Neural progenitor cell (in vitro differentiated cells): ENCODE measurements around the gene PLEKHG5. TPM values are rescaled to one million over a fixed set of nuclear protein-coding genes. Genes with fewer than 3 reads are reported as not detected.

Experiments used
- DNase-seq: peaks from one replicate; pipeline ENCODE4 v3.0.0-alpha.2; 2016; ENCODE audit warnings: low spot score
- H2AFZ ChIP-seq: fragments of 200-600 bp; sonication (generic); replicated peaks from 2 replicates; pipeline ENCODE4 v1.6.1; 2016; ENCODE audit warnings: antibody characterized with exemption
- H3F3A ChIP-seq: fragments of 200-600 bp; sonication (generic); 2 replicates; pipeline ENCODE4 v1.6.1; 2016; ENCODE audit warnings: antibody characterized with exemption, low read depth
- H3K27ac ChIP-seq: fragments of 200-600 bp; sonication (generic); 2 replicates; pipeline ENCODE4 v1.5.1; 2016; ENCODE audit warnings: mild to moderate bottlenecking
- H3K27me3 ChIP-seq: fragments of 200-600 bp; sonication (generic); 2 replicates; pipeline ENCODE4 v1.6.1; 2016; ENCODE audit warnings: mild to moderate bottlenecking, moderate library complexity
- H3K36me3 ChIP-seq: fragments of 200-600 bp; sonication (generic); 2 replicates; pipeline ENCODE4 v1.5.1; 2016
- H3K4me1 ChIP-seq: fragments of 200-600 bp; sonication (generic); 2 replicates; pipeline ENCODE4 v1.6.1; 2016; ENCODE audit warnings: mixed run types
- H3K4me2 ChIP-seq: fragments of 200-600 bp; sonication (generic); 2 replicates; pipeline ENCODE4 v1.6.1; 2016
- H3K4me3 ChIP-seq: fragments of 200-600 bp; sonication (generic); 2 replicates; pipeline ENCODE4 v1.5.1; 2016
- H3K79me2 ChIP-seq: fragments of 200-600 bp; sonication (generic); 2 replicates; pipeline ENCODE4 v1.6.1; 2016; ENCODE audit warnings: low read depth
- H3K9ac ChIP-seq: fragments of 200-600 bp; sonication (generic); 2 replicates; pipeline ENCODE4 v1.6.1; 2016
- H3K9me3 ChIP-seq: fragments of 200-600 bp; sonication (generic); 2 replicates; pipeline ENCODE4 v1.5.1; 2016; ENCODE audit warnings: low read depth
- H4K20me1 ChIP-seq: fragments of 200-600 bp; sonication (generic); 2 replicates; pipeline ENCODE4 v1.6.1; 2016; ENCODE audit warnings: low read depth
- H3K27ac Mint-ChIP-seq: 3 replicates; pipeline ENCODE4 v1.8.0; 2021; ENCODE audit warnings: mixed read lengths
- H3K27me3 Mint-ChIP-seq: 2 replicates; pipeline ENCODE4 v1.8.0; 2022; ENCODE audit warnings: low read depth, mild to moderate bottlenecking, inconsistent platforms, moderate library complexity, mixed read lengths; ENCODE audit not compliant: insufficient read depth
- H3K36me3 Mint-ChIP-seq: 3 replicates; pipeline ENCODE4 v1.8.0; 2021; ENCODE audit warnings: mixed read lengths
- H3K4me1 Mint-ChIP-seq: 3 replicates; pipeline ENCODE4 v1.8.0; 2021; ENCODE audit warnings: mixed read lengths
- H3K4me3 Mint-ChIP-seq: 3 replicates; pipeline ENCODE4 v1.8.0; 2021; ENCODE audit warnings: mild to moderate bottlenecking, moderate library complexity, mixed read lengths
- H3K9me3 Mint-ChIP-seq: 3 replicates; pipeline ENCODE4 v1.8.0; 2020; ENCODE audit warnings: mixed read lengths
- EZH2 ChIP-seq: fragments of 200-600 bp; sonication (generic); IDR thresholded peaks from 2 replicates; pipeline ENCODE4 v1.6.1; 2017; ENCODE audit warnings: antibody characterized with exemption, mild to moderate bottlenecking, moderate library complexity
- EZH2phosphoT487 ChIP-seq: fragments of 200-600 bp; sonication (generic); IDR thresholded peaks from 2 replicates; pipeline ENCODE4 v1.6.1; 2017; ENCODE audit warnings: antibody characterized with exemption
- total RNA-seq: library from RNA; depleted of rRNA; stranded (reverse); fragments of >200 nt; gene quantifications from 2 replicates; pipeline ENCODE4 v1.2.3, GENCODE V29; 2015; ENCODE audit warnings: low replicate concordance
- TF ChIP-seq, protein P1 (sequence below): fragments of 200-600 bp; sonication (generic); IDR thresholded peaks from 2 replicates; pipeline ENCODE4 v1.5.1; 2017; ENCODE audit warnings: antibody characterized with exemption, mild to moderate bottlenecking

PLEKHG5 gene
- total RNA-seq, 1 donor from 2014 or later: 7.4 TPM

GRCh38 chr1:6471970-6472368 lies 19.5 kb downstream of the PLEKHG5 start:
- Histone ChIP-seq H3K9me3 (no peaks in the 10 kb centered on the region), H3K36me3 (no peaks in the 10 kb centered on the region), H2AFZ (no peak overlapping the region), H3K27ac (no peak overlapping the region), H3K4me2 (no peak overlapping the region), H3K27me3 (peaks cover 12% of the 10 kb centered on the region), H3K9ac (no peak overlapping the region), H3F3A (no peaks in the 10 kb centered on the region), H3K79me2 (no peaks in the 10 kb centered on the region), H4K20me1 (peaks cover 2% of the 10 kb centered on the region), H3K4me3 (no peak overlapping the region), H3K4me1 (peaks cover under 1% of the 10 kb centered on the region)
- H3K27me3 Mint-ChIP-seq: peaks cover 2% of the 10 kb centered on the region
- H3K36me3 Mint-ChIP-seq: peaks cover 5% of the 10 kb centered on the region
- DNase-seq: no peak
- no peak overlapping the region for H3K4me3 Mint-ChIP-seq
- no peak overlapping the region for H3K27ac Mint-ChIP-seq
- H3K9me3 Mint-ChIP-seq: no peaks in the 10 kb centered on the region
- TF ChIP-seq EZH2phosphoT487: no peak
- TF ChIP-seq, protein P1, sequence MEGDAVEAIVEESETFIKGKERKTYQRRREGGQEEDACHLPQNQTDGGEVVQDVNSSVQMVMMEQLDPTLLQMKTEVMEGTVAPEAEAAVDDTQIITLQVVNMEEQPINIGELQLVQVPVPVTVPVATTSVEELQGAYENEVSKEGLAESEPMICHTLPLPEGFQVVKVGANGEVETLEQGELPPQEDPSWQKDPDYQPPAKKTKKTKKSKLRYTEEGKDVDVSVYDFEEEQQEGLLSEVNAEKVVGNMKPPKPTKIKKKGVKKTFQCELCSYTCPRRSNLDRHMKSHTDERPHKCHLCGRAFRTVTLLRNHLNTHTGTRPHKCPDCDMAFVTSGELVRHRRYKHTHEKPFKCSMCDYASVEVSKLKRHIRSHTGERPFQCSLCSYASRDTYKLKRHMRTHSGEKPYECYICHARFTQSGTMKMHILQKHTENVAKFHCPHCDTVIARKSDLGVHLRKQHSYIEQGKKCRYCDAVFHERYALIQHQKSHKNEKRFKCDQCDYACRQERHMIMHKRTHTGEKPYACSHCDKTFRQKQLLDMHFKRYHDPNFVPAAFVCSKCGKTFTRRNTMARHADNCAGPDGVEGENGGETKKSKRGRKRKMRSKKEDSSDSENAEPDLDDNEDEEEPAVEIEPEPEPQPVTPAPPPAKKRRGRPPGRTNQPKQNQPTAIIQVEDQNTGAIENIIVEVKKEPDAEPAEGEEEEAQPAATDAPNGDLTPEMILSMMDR: no peak
- TF ChIP-seq EZH2: no peak
- peaks cover 3% of the 10 kb centered on the region for H3K4me1 Mint-ChIP-seq

DNA sequence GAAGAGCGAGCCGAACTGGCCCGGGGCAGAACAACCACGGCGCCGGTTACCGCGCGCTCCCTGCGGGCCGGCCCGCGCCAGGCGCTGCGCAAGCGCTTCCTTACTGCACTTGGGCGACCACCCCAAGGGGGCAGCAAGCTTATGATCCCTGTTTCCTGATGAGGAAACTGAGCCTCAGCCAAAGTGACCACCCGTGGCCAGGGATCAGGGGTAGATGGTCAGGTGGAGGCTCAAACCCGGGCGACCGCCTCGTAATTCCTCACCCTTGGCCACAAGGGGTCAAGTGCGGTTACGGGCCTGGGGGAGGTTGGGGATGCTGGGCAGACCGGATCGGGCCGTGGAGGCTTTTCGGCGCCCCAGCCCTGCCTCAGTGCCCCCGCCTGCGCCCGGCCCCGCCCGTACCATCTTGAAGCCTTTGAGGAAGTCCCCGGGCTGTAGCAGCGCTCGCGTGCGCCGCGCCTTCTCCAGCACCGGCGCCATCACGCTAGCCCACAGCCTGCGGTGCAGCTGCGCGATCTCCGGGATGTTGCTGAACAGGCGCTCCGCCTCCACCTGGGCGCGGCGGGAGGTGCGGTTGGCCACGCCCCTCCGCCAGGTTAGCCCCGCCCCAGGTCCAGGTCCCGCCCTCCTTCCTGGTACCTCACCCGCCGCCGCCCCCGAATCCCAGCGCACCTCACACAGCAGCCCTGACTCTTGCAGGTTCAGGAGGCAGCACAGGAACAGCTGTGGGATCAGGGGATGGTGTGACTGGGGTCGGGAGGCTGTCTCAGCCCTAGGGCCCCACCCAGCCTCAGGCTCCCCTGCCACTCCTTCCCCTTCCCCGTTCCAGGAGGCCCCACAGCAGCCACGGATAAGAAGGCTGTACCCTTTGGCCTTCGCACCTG lies 20.1 kb downstream of the PLEKHG5 start:
- no peaks in the 10 kb centered on the region for H3K4me1 ChIP-seq
- H3K36me3 ChIP-seq: no peaks in the 10 kb centered on the region
- no peaks in the 10 kb centered on the region for H3K79me2 ChIP-seq
- H3K9ac ChIP-seq: no peak overlapping the region
- Mint-ChIP-seq H3K4me1 (no peaks in the 10 kb centered on the region), H3K4me3 (no peak overlapping the region), H3K36me3 (peaks cover 5% of the 10 kb centered on the region), H3K27me3 (peaks cover 2% of the 10 kb centered on the region), H3K27ac (no peak overlapping the region), H3K9me3 (no peaks in the 10 kb centered on the region)
- DNase-seq: no peak
- H3K4me2 ChIP-seq: no peak overlapping the region
- no peaks in the 10 kb centered on the region for H3K9me3 ChIP-seq
- no peak overlapping the region for H2AFZ ChIP-seq
- peaks cover 17% of the 10 kb centered on the region for H3K27me3 ChIP-seq
- TF ChIP-seq, protein P1: no peak
- H3F3A ChIP-seq: no peaks in the 10 kb centered on the region
- H3K27ac ChIP-seq: no peak overlapping the region
- H3K4me3 ChIP-seq: no peak overlapping the region
- peaks cover 2% of the 10 kb centered on the region for H4K20me1 ChIP-seq

DNA sequence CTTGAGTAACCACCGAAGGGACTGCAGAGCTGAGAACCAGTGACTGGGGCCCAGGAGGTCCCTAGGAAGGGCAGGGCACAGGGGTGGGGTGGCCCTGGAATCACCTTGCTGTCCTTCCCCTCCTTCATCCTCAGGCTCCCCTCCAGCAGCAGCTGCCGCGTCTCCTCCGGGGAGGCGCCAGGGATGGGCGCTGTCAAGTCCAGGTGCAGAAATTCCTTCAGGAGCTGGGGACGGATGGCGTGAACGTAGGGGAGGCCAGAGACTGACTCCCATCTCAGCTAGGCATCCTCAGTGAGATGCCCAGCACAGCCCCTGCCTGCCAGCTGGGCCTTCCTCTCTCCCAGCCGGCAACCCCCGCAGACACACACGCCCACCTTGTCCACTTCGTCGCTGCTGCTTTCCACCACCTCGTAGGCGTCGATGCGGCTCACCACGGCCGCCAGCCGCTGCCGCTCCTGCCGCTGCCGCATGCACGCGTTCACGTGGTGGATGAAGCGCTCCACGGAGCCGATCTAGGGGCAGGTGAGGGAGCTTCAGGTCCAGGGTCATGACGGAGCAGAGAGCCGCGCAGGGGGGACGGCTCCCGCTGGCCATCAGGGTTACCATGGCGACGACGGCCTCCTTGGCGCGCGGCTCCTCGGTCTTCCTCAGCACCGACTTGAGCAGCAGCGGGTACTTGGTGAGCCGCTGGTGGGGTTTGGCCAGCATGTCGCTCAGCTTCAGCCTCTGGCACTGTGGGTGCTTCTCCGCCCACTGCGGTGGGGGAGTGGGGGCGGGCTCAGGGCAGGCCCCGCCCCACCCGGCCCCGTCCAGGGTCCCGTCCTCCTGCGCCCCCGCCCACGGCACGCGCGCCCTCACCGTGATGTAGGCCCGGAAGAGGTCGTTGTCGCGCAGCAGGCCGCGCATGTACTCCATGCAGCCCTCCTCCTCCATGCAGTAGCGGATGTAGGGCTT lies 21.1 kb downstream of the PLEKHG5 start:
- DNase-seq: no peak
- H4K20me1 ChIP-seq: peaks cover 2% of the 10 kb centered on the region
- no peaks in the 10 kb centered on the region for H3K9me3 Mint-ChIP-seq
- peaks cover 4% of the 10 kb centered on the region for H3K27me3 Mint-ChIP-seq
- H3K36me3 ChIP-seq: no peaks in the 10 kb centered on the region
- no peak overlapping the region for H3K4me2 ChIP-seq
- H3K4me1 ChIP-seq: peaks cover 8% of the 10 kb centered on the region
- no peak overlapping the region for H3K27ac ChIP-seq
- peaks cover 5% of the 10 kb centered on the region for H3K36me3 Mint-ChIP-seq
- H3K27me3 ChIP-seq: peaks cover 26% of the 10 kb centered on the region
- no peak overlapping the region for H3K9ac ChIP-seq
- H3K4me3 ChIP-seq: no peak overlapping the region
- H3K4me3 Mint-ChIP-seq: no peak overlapping the region
- TF ChIP-seq EZH2 (no peak), EZH2phosphoT487 (no peak)
- TF ChIP-seq, protein P1: no peak
- H3K9me3 ChIP-seq: no peaks in the 10 kb centered on the region
- H3K4me1 Mint-ChIP-seq: no peaks in the 10 kb centered on the region
- no peak overlapping the region for H3K27ac Mint-ChIP-seq
- no peak overlapping the region for H2AFZ ChIP-seq
- H3F3A ChIP-seq: no peaks in the 10 kb centered on the region
- no peaks in the 10 kb centered on the region for H3K79me2 ChIP-seq
